Iris pigment epithelial cell (primary cell): ENCODE results near the gene HOXC11.

ENCODE experiments used
- DNase-seq: peaks from one replicate; pipeline ENCODE4 v3.0.0-alpha.2; 2011; ENCODE audit warnings: low read depth

The HOXC11 gene

GRCh38 chr12:53985994-53986685 is 13.2 kb downstream of the HOXC11 start:
- no peak for DNase-seq

- no peak for DNase-seq
Observed at GRCh38 chr12:53986686-53987483, 14.0 kb downstream of the HOXC11 start.

- DNase-seq = no peak
Observed at GRCh38 chr12:53987787-53988230, 14.9 kb downstream of the HOXC11 start.

GRCh38 chr12:53988541-53989226 is 15.8 kb downstream of the HOXC11 start:
- no peak for DNase-seq

GRCh38 chr12:53989227-53990113 is 16.5 kb downstream of the HOXC11 start:
- peak; percentile 61 for DNase-seq

GRCh38 chr12:53990311-53991076 is 17.6 kb downstream of the HOXC11 start:
- DNase-seq = no peak

- DNase-seq = no peak
Observed at GRCh38 chr12:53991077-53991460, 18.1 kb downstream of the HOXC11 start.

GRCh38 chr12:53992377-53992889 is 19.5 kb downstream of the HOXC11 start:
- no peak for DNase-seq

- DNase-seq = no peak
Observed at GRCh38 chr12:53993162-53994008, 20.5 kb downstream of the HOXC11 start.

- no peak for DNase-seq
Observed at GRCh38 chr12:53994009-53994263, 21.0 kb downstream of the HOXC11 start.

GRCh38 chr12:53994264-53995001 is 21.5 kb downstream of the HOXC11 start:
- DNase-seq = no peak

- DNase-seq = no peak
Observed at GRCh38 chr12:53995002-53995377, 22.1 kb downstream of the HOXC11 start.

GRCh38 chr12:53995378-53996239 is 22.7 kb downstream of the HOXC11 start:
- DNase-seq = peak; percentile 17

- DNase-seq = no peak
Observed at GRCh38 chr12:53996240-53997203, 23.6 kb downstream of the HOXC11 start.

GRCh38 chr12:53997204-53998109 is 24.5 kb downstream of the HOXC11 start:
- no peak for DNase-seq
